Loucy (cell line): ENCODE data around the gene FASTKD3.

Experiments used
- EZH2phosphoT487 ChIP-seq: fragments of 200-600 bp; IDR thresholded peaks from 2 replicates; pipeline ENCODE4 v1.6.1; 2018; ENCODE audit warnings: antibody characterized with exemption, mild to moderate bottlenecking, moderate library complexity, borderline replicate concordance
- TF ChIP-seq, protein P1 (sequence below): fragments of 200-600 bp; sonication (generic); conservative IDR thresholded peaks from 2 replicates; pipeline ENCODE4 v1.5.1; 2014; ENCODE audit warnings: mild to moderate bottlenecking, antibody characterized with exemption, low read length

DNA sequence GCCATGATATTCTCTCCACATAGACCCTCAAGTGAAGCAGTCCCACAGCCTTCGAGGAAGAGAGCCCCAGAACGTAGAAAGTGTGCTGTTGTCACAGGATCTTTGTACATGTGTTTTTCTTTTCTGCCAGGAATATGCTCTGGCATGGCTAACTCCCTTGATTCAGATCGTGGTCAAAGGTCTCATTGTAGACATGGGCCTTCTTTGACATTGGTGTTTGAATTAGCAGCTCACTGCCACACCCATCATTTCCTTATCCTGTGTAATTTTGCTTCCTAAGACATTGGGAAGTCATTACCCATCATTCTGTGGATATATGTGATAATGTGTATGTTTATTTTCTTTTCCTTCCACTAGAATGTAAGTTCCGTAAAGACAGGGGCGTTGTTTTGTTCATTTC lies 25.6 kb upstream of the FASTKD3 start:
- no peak for TF ChIP-seq EZH2phosphoT487
- TF ChIP-seq, protein P1, sequence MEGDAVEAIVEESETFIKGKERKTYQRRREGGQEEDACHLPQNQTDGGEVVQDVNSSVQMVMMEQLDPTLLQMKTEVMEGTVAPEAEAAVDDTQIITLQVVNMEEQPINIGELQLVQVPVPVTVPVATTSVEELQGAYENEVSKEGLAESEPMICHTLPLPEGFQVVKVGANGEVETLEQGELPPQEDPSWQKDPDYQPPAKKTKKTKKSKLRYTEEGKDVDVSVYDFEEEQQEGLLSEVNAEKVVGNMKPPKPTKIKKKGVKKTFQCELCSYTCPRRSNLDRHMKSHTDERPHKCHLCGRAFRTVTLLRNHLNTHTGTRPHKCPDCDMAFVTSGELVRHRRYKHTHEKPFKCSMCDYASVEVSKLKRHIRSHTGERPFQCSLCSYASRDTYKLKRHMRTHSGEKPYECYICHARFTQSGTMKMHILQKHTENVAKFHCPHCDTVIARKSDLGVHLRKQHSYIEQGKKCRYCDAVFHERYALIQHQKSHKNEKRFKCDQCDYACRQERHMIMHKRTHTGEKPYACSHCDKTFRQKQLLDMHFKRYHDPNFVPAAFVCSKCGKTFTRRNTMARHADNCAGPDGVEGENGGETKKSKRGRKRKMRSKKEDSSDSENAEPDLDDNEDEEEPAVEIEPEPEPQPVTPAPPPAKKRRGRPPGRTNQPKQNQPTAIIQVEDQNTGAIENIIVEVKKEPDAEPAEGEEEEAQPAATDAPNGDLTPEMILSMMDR, result no peak
